Left renal cortex interstitium (tissue), 4 donors: ENCODE measurements around the gene CDH22. TPM values are rescaled to one million over a fixed set of nuclear protein-coding genes. Genes with fewer than 3 reads are reported as not detected.

ENCODE experiments used
- DNase-seq, 4 donors: peaks; one replicate each; pipeline ENCODE4 v3.0.0-alpha.2; 2013; ENCODE audit warnings: low read depth in 4 of 4, low spot score in 2 of 4, missing footprints in 1 of 4
- polyA plus RNA-seq, 4 donors: library from polyadenylated mRNA; unstranded; fragments of 120-200 nt; gene quantifications; one replicate each; pipeline ENCODE4 v1.2.1, GENCODE V29; 2013; ENCODE audit not compliant: insufficient read length in 4 of 4

The CDH22 gene
- polyA plus RNA-seq, 4 donors, result 0.05 TPM; not detected in 2

GRCh38 chr20:46204594-46205186 is 103.6 kb downstream of the CDH22 start:
- no peak for DNase-seq

- DNase-seq, result no peak
These were observed 104.8 kb downstream of the CDH22 start for GRCh38 chr20:46203510-46203837.

- no peak for DNase-seq
These were observed 105.4 kb downstream of the CDH22 start for GRCh38 chr20:46202766-46203509.

- DNase-seq, result no peak
These were observed 107.4 kb downstream of the CDH22 start for GRCh38 chr20:46200582-46201570.

GRCh38 chr20:46199198-46199597 is 109.1 kb downstream of the CDH22 start:
- DNase-seq, result no peak

- DNase-seq, result no peak
These were observed 111.3 kb downstream of the CDH22 start for GRCh38 chr20:46196990-46197389.

- DNase-seq, result no peak
These were observed 112.8 kb downstream of the CDH22 start for GRCh38 chr20:46195264-46196036.

- DNase-seq, result no peak
These were observed 113.9 kb downstream of the CDH22 start for GRCh38 chr20:46194409-46194808.

GRCh38 chr20:46192376-46192944 is 115.8 kb downstream of the CDH22 start:
- peak in 1 of 4 donors; percentile 51 for DNase-seq

GRCh38 chr20:46191611-46192010 is 116.7 kb downstream of the CDH22 start:
- DNase-seq, result no peak

GRCh38 chr20:46191168-46191540 is 117.1 kb downstream of the CDH22 start:
- no peak for DNase-seq

GRCh38 chr20:46190478-46191167 is 117.7 kb downstream of the CDH22 start:
- no peak for DNase-seq

- no peak for DNase-seq
These were observed 119.3 kb downstream of the CDH22 start for GRCh38 chr20:46188866-46189541.

GRCh38 chr20:46186210-46186609 is 122.1 kb downstream of the CDH22 start:
- DNase-seq, result no peak

GRCh38 chr20:46185353-46185752 is 122.9 kb downstream of the CDH22 start:
- no peak for DNase-seq

- DNase-seq, result no peak
These were observed 124.5 kb downstream of the CDH22 start for GRCh38 chr20:46183768-46184167.

GRCh38 chr20:46182276-46183200 is 125.8 kb downstream of the CDH22 start:
- DNase-seq, result no peak

GRCh38 chr20:46179862-46180261 is 128.4 kb downstream of the CDH22 start:
- DNase-seq, result peak in 3 of 4 donors; percentile 35 to 54 (median 47)
